ENCODE data around the gene TUBGCP6.

DNA sequence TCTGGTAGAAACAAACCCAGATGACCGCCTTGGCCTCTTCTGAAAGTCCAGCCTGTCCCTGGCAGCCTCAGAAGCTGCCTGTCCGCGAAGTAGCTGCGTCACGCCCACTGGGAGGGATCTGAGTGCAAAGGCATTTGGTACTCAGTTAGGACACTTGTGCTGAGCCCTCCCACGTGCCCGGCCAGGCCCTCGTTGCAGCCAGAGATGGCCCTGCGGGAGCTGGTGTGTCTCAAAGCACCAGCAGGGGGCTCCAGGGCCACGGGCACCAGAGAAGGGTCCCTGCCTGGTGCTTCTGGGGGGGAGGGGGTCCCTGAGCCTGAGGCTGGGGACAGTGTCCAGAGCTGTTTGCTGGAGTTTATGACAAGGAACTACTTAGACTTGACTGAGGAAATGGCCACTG is 38.2 kb downstream of the TUBGCP6 start:
- TF ChIP-seq, protein P1, sequence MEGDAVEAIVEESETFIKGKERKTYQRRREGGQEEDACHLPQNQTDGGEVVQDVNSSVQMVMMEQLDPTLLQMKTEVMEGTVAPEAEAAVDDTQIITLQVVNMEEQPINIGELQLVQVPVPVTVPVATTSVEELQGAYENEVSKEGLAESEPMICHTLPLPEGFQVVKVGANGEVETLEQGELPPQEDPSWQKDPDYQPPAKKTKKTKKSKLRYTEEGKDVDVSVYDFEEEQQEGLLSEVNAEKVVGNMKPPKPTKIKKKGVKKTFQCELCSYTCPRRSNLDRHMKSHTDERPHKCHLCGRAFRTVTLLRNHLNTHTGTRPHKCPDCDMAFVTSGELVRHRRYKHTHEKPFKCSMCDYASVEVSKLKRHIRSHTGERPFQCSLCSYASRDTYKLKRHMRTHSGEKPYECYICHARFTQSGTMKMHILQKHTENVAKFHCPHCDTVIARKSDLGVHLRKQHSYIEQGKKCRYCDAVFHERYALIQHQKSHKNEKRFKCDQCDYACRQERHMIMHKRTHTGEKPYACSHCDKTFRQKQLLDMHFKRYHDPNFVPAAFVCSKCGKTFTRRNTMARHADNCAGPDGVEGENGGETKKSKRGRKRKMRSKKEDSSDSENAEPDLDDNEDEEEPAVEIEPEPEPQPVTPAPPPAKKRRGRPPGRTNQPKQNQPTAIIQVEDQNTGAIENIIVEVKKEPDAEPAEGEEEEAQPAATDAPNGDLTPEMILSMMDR (IDR thresholded peaks at IDR 0.05): no peak
- no peak for TF ChIP-seq POLR2A (IDR thresholded peaks at IDR 0.05)
- no peak for TF ChIP-seq EP300 (IDR thresholded peaks at IDR 0.05)
